GM12878 (cell line): ENCODE data around the gene ANO1.

Experiments
- CHD1 ChIP-seq: IDR thresholded peaks from 2 replicates; pipeline ENCODE4 v1.6.1; 2012; ENCODE audit warnings: low read depth, low read length, improper control_type of control experiment
- CHD2 ChIP-seq: IDR thresholded peaks from 2 replicates; pipeline ENCODE4 v1.6.1; 2011; ENCODE audit warnings: low read depth, low read length, improper control_type of control experiment, borderline replicate concordance
- CTCF ChIP-seq, 3 experiments: IDR thresholded peaks in 2 of 3; conservative IDR thresholded peaks in 1 of 3; 2 replicates each; pipeline ENCODE4 v1.5.1; 2011; ENCODE audit warnings: low read depth in 3 of 3, low read length in 3 of 3, mild to moderate bottlenecking in 3 of 3, control low read depth in 2 of 3, moderate library complexity in 2 of 3, inconsistent platforms in 1 of 3, mixed read lengths in 1 of 3; ENCODE audit not compliant: control insufficient read depth in 2 of 3, insufficient read depth in 1 of 3; ENCODE audit errors: extremely low read depth in 1 of 3
- DPF2 ChIP-seq: fragments of 450-650 bp; IDR thresholded peaks from 2 replicates; pipeline ENCODE4 v1.6.1; 2017; ENCODE audit warnings: mild to moderate bottlenecking
- EZH2 ChIP-seq: IDR thresholded peaks from 2 replicates; pipeline ENCODE4 v1.6.1; 2012; ENCODE audit warnings: low read depth, mild to moderate bottlenecking, control low read depth, inconsistent platforms, low read length, borderline replicate concordance; ENCODE audit not compliant: control insufficient read depth
- HDGF ChIP-seq: fragments of 450-650 bp; IDR thresholded peaks from 2 replicates; pipeline ENCODE4 v1.6.1; 2016; ENCODE audit warnings: antibody characterized with exemption
- MLLT1 ChIP-seq: fragments of 450-650 bp; IDR thresholded peaks from 2 replicates; pipeline ENCODE4 v1.6.1; 2016; ENCODE audit warnings: mild to moderate bottlenecking
- RFX5 ChIP-seq: IDR thresholded peaks from 2 replicates; pipeline ENCODE4 v1.6.1; 2011; ENCODE audit warnings: low read depth, low read length, improper control_type of control experiment
- TCF12 ChIP-seq: IDR thresholded peaks from 2 replicates; pipeline ENCODE4 v1.6.1; 2011; ENCODE audit warnings: low read depth, mild to moderate bottlenecking, low read length

GRCh38 chr11:70202920-70203750 is 125.0 kb downstream of the ANO1 start, which contains the start of gene FADD:
- TF ChIP-seq CTCF (IDR thresholded peaks at IDR 0.05 in 2 of 3, conservative IDR thresholded peaks at IDR 0.05 in 1 of 3; ENCODE audit: control insufficient read depth in 2 of 3, extremely low read depth in 1 of 3, insufficient read depth in 1 of 3, low read depth in 3 of 3, low read length in 3 of 3) (no peak), RFX5 (no peak), HDGF (no peak), MLLT1 (0 out of 2 replicates have a peak, but pooled peaks have one; percentile 38), DPF2 (peak; percentile 100), CHD2 (peak; percentile 98), TCF12 (peak; percentile 99), CHD1 (no peak), EZH2 (no peak)
